Stimulated activated CD4-positive, alpha-beta T cell treated with anti-CD3 and anti-CD28 coated beads, Interleukin-2, amount 100 ng/mL, for 24 hours (primary cell): ENCODE measurements around the gene RGS17.
"Not testable (repeated sequence)": the region's sequence is repeated elsewhere in the genome, so short reads cannot be mapped to it uniquely, and the experiment has no call there.

Source experiments
- DNase-seq, 2 donors: peaks; one replicate each; pipeline ENCODE4 v3.0.0-alpha.2; 2020

The RGS17 gene, protein sequence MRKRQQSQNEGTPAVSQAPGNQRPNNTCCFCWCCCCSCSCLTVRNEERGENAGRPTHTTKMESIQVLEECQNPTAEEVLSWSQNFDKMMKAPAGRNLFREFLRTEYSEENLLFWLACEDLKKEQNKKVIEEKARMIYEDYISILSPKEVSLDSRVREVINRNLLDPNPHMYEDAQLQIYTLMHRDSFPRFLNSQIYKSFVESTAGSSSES

DNA sequence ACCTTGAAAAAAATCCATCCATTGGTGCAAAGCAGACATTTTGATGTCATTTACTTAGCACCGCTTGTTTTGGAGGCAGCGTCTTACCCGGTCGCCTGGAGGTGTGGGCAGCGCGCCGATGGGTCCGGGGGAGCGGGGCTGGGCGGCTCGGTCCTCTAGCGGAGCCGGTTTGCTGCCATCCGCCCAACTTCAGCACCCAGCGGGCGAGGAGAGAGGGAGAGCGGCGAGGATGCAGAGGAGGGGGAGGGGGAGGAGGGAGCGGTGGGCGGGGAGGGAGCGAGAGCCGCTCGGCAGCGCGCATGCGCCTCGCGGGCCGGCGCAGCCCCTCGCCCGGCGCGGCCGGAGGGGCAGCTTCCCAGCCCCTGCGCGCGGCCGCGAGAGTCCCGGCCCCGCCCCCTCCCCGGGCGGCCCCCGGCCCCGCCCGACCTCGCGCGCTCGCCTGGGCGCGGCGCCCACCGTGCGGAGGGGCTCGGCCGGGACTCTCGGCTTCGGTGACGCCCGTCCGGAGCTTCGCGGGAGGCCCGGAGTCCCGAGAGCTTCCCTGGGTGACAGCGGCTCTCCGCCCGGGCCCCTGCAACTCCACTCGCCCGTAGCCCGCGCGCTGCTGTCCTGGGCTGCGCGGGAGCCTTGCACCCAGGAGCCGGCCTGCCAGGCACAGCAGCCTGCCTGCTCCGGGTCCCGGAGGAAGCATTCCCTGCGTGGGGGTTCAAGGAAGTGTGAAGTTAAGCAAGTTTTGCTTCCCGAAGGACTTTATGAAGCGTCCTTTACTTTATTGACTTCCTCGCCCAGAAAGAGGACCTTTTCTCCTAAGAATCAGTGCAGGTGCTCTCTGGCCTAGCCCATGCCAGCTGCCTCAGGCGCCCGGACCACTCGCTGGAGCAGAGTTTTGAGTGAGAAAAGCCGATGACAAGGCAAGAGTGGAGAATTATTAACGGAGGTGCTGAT is at the start of gene RGS17:
TSS of gene RGS17 (minus strand) at position 246 of the 945 bp plus-strand sequence. CDS start 87,264 bp downstream, outside the sequence.
- DNase-seq = peak; percentile 25 to 38

DNA sequence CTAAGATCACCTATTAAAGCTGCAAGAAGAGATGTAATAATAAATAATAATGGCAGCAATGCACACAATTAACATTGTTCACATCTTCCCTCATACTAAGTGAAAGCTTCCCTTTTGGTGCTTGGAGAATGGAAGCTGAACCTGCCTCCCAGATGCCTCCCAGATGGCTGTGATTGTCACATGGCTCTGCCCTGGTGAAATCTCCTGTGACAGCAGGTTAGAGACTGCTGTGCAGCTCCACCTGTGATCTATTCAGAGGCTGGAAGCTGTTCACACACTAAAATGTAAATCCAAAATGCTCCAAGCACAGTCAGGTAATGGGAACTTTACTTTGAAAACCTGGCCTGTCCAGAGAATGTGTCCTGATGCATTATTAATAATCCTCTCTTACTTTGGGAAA is 41.7 kb upstream of the RGS17 start:
- no peak for DNase-seq

DNA sequence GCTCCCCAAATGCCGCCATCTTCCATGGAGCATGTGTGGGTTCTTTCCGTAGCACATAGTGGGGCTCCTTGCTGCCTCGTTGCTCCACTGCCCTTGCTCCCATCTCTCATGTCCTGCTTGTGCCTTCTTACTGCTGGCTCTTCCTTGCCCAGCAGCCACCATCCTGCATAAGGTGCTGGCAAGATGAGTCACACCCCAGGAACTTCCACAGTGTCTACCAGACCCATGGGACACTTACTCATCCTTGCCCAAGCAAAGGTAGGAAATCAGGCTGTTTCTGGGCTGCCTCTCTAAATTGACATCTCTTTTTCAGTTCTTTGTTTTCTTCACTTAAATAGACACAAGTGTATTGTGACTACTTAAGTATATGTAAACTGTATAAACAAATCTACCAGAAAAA is 39.4 kb upstream of the RGS17 start:
- DNase-seq = no peak

DNA sequence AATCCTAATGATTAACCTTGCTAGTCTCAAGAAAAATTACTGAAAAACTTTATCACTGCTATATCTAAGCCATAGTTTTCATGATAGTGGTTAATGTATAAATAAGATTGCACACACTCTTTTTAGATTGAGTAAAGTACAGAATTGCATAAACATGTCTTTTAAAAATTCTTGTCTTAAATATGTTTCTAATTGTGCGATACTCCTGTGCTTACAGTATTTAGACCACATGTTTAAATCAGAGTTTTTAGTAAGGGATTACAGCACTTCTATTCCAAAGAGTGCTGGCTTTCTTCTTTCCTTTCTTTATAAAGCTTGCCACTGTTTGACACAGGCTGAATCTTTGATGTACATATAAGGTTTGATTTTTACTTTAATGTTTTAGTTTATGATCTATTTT is 36.8 kb upstream of the RGS17 start:
- DNase-seq = no peak

DNA sequence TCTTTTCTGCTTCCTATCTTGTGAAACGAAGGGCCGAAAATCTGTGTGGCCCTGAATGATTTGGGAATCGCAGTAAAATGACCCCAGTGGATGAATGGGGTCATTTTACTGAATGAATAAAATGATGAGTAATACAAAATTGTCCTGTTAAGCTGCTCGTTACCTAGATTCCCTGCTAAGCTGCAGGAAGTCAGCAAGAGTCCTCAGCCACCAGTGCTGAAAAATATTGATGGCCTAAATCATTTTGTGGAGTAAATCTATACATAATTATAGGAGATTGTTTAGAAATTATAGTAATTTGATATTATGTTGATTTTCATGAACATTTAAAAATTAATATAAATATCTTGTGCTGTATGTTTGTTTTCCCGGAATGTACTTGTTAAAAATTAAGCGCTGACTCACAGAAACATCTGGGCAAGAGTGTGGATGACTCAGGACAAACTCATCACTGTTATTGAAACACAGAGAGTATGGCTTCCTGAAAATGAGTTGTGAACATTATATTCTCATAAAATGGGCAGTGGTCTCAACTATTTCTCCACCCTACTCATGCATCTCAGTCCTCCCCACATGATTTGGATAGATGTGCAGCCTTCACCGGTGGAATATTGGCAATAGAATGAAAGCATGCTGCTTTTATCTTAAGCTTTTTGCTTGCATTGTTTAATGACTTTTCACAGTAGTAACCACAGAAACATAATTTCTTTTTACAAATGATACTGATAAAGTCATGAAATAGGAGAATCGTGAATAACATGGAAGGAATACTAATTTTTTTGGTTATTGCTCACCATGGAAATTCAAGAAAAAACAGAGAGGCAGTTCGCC is 36.2 kb upstream of the RGS17 start:
- DNase-seq = no peak

DNA sequence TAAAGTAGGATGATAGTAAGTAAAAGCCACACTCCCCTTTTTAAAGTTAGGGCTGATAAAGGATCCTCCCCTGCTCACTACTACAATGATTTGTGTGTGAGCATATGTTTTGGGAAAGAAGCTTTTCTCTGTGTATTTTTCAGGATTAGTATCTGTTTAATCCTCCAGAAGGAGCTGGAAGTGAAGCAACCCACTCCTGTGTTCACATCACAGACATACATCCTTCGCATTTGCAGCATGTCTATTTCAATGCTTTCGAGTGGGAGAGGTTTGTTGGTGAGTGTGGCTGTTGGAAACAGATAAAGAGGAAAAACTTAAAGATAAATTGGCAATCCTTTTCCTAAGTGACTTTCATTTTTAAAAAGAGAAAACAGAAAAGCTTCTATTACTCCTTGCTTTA is 31.6 kb upstream of the RGS17 start:
- DNase-seq = no peak

DNA sequence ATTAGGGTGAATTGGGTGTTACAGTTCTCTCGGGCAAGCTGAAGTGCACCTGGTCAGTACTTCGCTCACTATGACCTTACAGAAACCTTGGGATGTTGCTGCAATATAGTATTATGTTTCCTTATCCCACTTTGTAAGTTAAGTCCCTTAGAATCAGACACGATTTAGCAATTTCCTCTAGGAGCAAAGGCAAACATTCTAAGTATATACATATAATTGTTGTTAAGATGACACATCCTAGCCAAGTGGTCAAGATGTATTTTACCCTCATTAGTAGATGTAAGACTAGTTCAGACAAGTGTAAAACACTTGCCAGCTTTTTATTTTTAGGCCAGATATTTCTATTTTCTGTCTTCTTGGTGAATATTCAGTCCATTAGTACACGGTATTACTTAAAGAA is 31.1 kb upstream of the RGS17 start:
- no peak for DNase-seq

DNA sequence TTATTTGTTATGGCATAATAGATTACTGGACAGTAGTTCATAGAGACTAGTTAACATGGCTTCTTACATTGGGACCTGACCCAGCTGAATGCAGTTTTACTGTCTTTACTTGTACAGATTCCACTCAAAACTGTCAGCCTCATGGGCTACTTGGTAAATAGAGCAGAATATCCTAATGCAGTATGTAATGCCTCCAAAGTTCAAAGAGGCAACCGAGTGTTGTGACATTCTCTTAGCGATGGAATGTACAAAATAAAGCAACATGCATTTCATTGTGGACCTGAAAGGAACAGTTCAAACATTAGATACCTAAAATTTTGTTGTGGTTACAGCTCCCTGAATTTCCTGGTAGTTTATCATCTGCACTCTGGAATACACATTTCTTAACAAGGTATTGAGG is 29.1 kb upstream of the RGS17 start:
- no peak for DNase-seq

DNA sequence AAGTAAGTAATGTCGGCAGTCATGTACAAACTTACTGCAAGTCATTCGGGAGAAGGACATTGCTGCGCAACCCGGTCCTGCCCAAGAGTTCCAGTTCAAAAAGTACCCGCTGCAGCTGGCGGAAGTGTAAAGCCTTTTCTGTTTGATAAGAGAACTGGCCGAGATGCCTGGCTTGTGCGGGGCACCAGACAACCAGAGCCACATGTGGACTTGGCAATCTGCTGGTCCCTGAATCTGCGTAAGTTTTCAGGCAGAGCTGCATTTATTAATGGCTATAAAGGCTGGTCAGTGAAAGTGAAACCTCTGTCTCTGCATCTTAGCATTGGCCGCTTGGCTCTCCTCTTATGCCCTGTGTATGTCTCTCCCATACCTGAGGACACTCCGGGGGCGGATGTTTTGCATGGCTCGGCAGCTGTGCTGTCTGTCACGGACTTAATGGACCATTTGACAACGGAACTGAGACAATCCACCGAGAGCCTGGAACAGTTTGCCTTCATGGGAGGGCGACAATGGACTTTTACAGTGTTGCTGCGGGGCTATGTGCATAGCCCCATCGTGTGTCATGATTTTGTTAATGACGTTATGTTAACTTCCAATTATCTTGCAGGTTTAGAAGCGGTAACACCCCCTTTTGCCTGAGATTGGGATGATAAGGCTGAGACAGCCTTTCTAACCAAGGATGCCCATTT is 19.8 kb upstream of the RGS17 start:
- DNase-seq = no peak

DNA sequence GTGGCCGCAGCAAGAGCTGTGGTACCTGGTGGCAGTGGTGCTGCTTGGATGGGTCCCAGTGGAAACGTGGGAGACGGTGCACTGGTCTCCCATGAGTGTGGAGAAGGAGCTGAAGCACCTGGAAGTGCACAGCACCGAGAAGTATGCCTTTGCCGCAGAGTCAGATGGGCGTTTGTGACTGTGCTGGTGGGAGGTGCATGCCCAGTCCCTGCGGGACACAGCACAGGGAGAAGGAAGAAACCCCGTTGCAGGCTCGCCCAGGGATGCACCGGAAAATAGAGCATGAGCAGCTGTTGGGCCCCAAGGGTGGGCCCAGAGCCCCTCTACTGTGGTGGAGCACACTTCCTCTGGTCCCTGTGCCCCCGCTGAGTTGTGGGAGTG is 19.3 kb upstream of the RGS17 start:
- DNase-seq = no peak

DNA sequence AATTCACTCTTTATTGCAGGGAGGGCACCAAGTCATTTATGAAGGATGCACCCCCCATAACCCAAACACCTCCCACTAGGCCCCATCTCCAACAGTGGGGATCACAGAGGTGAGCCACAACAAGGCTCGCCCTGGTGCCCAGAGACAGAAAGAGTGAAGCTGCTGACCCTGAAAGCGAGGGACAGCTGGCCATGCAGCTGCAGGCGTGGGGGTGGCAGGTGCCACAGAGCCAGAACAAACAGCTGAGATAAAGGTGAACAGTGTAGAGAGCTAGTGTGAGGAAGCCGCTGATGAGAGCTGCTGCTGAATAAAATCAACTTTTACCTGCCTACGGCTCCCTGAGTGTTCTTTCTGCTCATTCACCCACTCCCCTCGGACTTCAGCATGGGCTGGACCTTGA is 18.8 kb upstream of the RGS17 start:
- no peak for DNase-seq

DNA sequence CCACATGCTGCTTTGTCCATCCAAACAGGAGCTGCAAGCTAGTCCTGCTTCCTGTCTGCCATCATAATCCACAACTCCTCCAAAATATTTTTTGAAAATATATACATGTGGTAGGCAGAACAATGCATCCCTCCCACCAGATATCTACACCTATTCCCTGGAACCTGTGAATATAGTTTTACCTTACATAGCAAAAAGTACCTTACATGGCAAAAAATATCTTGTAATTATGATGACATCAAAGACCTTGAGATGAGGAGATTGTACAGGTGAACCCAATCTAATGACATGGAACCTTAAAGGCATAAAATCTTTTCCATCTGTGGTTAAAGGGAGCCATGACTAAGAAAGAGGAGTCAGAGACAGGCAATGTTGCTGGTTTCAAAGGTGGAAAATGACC is 15.3 kb upstream of the RGS17 start:
- DNase-seq = no peak

DNA sequence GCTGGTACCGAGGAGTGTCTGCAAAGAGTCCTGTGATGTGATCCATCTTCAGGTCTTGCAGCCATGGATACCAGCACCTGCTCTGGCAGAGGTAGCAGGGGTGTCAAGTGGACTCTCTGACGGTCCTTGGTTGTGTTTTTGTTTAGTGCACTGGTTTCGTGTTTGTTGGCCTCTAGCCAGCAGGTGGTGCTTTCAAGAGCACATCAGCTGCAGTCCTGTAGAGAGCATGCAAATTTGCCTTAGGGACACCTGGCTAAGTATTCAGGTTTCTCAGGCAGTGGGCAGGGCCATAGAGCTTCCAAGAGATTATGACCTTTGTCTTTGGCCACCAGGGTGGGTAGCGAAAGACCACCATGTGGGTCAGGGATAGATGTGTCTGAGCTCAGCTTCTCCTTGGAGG is 14.5 kb upstream of the RGS17 start:
- DNase-seq = no peak

DNA sequence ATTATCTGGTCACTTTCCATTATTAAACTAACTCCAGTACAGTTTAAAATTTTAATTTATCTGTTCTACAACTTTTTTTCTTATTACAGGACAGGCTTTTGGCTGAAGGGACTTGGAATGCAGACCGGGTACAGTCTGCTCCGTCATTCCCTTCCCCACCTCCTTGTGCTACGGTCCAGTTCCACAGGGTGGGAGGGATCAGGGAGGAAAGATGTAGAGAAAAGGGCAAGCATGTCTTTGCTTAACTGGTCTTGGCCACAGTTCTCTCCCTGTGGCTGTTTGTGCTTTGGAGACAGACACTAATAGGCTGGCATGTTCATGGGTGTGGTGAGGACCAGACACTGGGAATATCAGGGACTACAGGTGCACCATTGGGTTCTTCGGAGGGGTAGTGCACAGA is 12.1 kb upstream of the RGS17 start:
- no peak for DNase-seq

DNA sequence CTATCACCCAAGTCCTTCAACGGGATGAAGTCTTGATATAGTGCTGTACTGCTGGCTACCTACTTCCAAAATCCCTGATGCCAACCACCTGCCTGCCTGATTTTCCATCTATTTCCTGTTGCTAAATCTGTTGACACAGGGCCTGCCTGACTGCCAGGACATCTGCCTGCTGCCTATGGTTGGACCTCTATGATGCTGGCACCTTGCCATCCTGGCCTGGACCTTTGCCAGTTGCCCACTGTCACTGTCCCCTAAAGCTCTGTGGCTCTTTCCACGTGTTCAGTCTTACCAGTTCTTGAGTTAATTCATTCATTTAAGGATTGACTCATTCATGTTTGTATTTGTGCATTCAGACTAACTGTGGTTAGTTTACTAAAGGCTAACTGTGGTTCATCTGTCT is 9.2 kb upstream of the RGS17 start:
- no peak for DNase-seq

DNA sequence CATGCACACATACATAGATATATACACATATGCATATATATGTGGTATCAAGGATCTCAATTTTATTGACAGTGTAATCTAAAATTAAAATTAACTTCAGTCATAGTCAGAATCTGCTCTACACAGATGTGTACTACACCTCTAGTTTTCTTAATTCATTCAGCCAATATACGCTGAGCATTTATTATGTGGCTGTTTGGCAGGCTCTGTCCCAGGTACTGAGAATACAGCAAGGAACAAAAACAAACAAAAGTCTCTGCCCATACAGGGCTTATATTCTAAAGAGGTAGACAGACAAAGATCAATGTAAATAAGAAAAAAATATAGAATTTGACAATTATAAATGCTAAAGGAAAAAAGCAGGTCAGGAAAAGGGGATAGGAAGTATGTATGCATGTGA is 7.8 kb upstream of the RGS17 start:
- DNase-seq = no peak

DNA sequence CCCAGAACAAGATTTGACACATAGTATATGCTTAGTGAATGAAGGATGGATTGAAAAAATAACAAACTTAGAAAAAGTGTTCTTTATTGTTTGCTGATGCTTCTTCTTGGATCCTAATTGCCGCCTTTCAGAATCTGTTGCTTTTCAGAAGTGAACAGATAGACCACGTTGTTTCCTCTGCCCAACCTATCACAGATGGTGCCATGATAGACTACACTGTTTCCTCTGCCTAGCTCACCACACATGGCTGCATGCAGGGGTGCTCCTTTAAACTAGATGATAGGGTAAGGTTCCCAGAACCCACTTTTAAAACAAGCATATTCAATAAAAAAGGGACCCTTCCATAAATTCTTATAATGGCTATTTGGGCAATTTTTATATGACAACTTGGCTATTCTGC is 4.6 kb upstream of the RGS17 start:
- DNase-seq = no peak

DNA sequence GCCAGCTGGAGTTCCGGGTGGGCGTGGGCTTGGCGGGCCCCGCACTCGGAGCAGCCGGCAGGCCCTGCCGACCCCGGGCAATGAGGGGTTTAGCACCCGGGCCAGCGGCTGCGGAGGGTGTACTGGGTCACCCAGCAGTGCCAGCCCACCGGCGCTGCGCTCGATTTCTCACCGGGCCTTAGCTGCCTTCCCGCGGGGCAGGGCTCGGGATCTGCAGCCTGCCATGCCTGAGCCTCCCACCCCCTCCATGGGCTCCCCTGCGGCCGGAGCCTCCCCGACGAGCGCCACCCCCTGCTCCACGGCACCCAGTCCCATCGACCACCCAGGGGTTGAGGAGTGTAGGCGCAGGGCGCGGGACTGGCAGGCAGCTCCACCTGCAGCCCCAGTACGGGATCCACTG is 2.6 kb upstream of the RGS17 start:
- DNase-seq = not testable (repeated sequence)

DNA sequence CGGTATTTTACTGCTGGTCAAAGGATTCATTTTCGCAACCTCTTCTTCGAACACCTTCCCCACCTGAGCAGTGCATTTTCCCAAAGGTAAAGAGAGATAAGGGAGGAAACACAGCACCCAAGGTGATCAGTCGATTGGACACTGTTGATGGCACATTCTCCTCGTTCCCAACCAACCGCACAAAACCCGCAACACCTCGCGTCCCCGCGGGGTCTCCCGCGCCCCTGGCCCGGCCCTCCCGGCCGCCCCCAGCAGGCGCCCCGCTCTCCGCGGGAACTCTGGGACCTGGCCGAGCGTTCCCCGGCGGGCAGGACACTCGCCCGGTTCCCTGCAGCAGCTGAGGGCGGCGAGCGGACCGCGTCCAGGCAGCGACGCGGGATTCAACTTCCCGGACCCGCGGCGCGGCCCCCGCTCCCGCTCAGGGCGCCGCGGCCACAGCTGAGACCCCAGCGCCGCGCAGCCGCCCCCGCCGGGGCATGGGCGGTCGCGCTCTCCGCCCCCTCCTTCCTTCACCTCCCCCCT is 506 bp downstream of the RGS17 start:
- DNase-seq = no peak

DNA sequence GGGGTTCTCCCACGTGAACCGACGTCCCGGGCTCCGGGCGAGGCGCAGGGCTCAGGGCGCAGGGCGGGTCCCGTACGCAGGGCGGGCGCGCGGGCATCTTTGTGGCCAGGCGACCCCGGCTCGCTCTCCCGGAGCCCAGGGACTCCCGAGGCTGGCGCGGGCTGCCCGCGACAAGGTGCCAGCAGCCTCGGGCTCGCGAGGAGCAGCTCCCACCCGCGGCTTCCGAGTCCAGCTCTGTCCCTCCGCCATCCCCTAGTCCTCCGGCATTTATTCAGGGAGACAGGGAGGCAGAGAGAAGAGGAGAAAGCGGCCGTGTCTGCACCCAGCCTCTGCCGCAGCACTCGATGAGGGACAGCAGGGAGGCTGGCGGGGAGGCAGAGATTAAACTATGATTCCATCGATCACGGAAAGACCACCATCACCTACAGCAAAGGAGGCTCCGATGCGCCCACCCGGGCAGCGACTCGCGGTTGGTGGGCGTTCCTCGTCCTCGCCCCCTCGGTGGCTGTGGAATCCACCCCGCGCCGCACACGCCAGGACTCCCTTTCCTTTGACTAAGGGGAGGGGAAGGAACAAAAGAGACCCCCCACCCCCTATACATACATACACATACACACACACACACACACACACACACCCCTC is 1.1 kb downstream of the RGS17 start:
- no peak for DNase-seq

DNA sequence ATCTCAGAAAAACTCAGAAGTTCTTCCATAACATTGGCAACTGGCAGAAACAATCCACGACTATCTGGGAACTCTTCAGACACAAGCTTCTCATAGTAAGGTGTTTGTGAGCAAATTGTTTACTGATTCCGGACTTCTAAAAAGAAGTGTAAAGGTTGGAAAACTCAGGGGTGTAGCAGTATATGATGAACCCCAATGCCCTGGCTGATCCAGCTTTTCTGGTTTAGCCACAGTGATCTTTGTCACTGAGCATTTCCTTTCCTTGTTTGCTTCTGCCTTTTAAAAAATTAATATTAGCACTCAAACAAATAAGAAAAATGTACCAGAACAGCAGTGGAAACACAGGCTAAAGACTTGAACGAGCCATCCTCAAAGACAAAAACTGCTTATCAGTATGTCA is 4.9 kb downstream of the RGS17 start:
- DNase-seq = no peak

DNA sequence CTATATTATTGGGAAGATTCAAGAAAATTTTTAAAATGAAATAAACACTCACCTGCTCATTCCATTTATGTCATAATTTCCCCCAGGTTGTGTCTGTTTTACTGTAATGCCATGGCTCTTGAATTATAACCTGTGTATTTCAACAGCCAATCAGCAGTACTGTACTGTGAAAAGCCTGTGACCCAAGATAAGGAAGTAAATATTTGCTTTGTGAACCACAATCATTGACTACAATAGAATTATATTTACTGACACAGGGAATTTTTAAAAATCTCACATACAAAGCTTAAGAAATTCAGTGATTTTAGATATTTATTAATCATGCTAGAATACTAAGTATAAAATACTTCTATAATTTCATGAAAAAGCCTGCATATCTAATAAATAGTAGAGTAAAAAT is 6.0 kb downstream of the RGS17 start:
- no peak for DNase-seq
